Kidney glomerular epithelial cell (primary cell): Measurements from ENCODE around the gene PGM1.

Experiments used
- DNase-seq: peaks from one replicate; lab custom pipeline; 2025; lab: John Stamatoyannopoulos, UW

PGM1 gene

DNA sequence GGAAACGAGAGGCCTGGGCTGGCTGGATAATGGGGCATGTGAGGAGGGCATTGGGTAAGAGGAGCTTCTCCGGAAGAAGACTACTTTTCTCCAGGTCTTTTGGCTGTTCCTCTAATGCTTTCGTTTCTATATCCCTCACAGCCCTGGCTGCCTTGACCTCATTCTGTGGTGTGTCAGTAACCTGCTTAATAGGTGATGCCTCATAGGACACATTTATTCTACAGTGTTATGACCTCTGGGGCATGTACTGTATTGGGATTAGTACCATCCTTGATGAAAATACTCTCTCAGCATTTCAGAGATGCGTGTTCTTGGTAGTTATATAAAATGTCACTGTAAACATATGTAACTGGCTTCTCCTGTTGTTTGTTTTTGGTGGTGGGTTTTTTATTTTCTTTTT lies 40.1 kb downstream of the PGM1 start:
- DNase-seq, result no peak

GRCh38 chr1:63634471-63634870 lies 41.3 kb downstream of the PGM1 start:
- peak; percentile 72 for DNase-seq

DNA sequence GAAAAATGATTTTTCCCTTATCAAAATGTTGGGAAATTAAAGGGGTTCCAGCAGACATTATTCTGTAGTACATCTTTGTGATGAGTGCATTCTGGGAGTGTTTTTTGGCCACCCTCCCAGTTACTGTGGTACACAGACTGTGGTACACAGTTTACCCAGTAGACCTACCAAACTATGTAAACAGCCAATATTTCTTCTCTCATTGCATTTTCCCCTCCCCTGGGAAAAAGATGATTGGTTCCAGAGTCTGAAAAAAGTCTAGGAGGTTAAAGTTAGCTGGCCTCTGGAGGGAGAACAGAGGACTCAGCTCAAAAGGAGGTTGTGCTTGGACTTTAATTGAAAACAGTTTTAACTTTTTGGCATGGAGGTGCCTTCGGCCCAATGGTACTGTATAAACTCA lies 42.5 kb downstream of the PGM1 start:
- DNase-seq, result no peak

DNA sequence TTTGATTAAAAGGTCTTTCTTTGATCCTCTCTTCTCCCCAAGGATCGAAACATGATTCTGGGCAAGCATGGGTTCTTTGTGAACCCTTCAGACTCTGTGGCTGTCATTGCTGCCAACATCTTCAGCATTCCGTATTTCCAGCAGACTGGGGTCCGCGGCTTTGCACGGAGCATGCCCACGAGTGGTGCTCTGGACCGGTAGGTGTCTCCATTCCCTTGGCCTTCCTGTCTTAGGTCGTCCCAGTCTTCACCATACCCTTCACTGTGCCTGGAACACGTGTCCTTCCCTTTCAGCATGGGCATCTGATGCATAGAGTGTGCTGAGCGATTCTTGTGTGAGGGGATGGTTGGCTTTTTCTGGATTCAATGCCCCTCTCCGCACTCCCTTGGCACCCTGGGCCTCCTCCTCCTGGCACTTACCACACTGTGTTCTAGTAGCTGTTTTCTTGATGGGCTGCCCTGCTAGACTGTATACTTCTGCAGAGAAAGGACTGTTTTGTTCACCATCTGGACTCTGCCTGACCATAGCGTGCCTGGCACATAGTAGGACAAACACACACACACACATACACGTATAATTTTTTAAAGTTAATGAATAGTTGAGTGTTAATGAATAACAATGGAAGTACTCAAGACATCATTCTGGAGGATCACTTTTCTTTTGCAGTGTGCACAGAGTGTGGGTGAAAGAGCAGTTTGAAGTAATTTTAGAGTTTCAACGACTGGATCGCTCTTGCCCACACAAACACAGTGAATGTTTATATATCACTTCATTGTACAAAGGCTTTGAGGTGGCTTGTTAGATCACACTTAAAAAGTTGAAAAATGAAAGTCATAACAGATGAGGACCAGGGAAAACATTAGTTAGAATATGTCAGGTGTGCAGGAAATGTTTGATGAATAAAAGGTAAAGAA lies 43.2 kb downstream of the PGM1 start:
- DNase-seq, result no peak

DNA sequence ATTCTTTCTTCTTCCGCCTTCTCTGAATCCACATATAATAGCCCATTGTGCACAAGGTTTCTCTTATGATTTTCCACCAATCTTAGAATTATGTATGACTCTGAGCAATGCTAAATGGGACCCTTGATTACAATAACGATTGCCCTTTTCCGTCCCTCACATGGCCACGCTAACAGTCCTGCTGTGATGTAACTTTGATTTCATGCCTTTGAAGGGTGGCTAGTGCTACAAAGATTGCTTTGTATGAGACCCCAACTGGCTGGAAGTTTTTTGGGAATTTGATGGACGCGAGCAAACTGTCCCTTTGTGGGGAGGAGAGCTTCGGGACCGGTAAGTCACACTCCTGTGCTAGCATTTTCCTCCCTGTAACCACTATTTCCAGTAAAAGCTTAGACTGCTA lies 45.3 kb downstream of the PGM1 start:
- DNase-seq, result no peak

GRCh38 chr1:63638875-63639274 lies 45.7 kb downstream of the PGM1 start:
- no peak for DNase-seq

DNA sequence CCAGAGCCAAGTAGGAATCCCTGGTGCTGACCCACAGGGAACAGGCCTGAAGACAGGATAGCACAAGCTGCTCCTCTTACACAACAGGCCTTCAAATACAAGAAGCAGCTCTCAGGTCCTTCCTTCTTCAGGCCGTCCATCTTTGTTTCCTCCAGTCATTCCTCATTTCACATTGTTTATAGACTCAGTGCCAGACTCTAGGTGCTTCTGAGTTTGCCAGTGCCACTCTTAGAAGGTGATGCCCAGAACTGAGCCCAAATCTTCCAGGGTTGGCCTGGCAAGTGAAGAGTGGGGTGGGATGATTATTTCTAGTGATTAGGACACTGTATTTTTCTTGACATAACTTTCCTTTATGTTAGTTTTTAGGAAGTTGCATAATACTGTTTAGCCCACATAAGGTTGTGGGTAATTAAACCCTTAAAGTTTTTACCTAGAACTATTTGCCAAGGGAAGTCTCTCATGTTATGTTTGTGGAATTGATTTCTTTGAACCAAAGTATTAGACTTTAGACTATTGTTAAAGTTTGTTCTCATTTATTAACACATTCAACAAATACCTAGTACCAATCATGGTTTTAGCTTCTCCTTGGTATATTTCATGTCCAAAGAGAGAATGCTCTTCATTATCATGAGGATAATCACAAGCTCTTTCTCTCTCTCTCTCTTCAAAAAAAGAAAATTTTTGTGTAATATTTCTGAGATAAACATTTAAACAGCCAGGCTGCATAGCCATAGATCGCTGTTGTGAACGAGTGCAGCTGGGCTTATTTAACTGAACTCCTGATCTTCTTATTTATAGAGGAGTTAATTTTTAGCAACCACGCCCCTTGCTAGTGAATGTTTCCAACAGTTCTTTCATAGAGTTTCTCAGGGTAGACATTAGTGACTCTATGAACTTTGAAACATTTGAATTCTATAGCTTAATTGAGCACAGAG lies 47.7 kb downstream of the PGM1 start:
- no peak for DNase-seq

DNA sequence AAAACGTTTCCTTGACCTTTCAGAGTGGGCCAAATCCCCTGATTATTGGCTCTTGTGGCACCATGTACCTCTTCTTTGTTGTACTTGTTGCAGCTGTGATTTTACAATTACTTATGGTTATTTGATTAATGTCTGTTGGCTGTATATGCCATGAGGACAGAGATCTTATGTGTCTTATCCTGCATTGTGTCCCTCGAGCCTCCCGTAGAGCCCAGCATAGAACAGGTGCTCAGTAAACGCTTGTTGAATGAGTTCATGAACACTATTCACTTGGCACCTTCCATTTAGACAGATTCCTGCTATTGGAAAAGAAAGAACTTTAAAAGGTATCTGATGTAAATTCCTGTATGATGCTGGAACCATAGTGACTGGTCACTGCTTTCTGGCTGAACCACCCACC lies 48.4 kb downstream of the PGM1 start:
- DNase-seq, result no peak

DNA sequence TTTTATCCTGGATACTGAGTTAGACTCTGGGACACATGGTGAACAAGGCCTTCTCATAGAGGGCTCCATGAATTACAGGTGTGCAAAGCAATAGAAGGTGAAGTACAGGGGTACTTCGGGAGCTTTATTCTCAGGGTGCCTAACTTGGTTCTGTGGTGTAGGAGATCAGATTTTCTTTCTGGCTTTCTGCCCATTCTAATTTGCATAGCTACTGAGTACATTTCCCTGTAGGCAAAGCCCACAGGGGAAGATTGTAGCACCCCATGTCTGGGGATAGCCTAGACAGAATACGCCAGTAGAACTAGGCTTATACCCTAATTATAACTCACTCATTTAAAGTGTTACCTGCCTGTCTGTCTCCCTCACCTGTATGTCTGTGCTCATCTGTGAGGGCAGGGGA lies 49.7 kb downstream of the PGM1 start:
- no peak for DNase-seq

GRCh38 chr1:63643517-63643916 lies 50.3 kb downstream of the PGM1 start:
- DNase-seq, result no peak

DNA sequence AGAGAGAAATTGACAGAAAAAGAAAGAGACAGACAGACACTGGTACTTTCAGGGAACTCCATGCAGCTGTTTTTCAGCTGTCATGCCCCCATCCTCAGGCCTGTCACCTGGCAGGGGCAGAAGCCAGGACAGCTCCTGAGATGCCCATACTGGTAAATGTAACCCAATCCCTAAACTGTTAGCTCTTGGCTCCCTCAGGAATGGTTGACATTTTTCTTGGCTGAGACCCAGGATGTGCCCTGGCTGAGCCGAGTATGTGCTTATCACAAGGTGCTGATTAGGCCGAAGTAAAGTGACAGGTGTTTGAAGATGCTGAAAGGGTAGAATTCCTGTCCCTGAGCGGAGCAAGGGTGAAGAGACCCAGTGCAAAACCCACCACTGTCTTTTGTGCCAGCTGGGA lies 50.7 kb downstream of the PGM1 start:
- peak; percentile 5 for DNase-seq

GRCh38 chr1:63645317-63645716 lies 52.1 kb downstream of the PGM1 start:
- no peak for DNase-seq

DNA sequence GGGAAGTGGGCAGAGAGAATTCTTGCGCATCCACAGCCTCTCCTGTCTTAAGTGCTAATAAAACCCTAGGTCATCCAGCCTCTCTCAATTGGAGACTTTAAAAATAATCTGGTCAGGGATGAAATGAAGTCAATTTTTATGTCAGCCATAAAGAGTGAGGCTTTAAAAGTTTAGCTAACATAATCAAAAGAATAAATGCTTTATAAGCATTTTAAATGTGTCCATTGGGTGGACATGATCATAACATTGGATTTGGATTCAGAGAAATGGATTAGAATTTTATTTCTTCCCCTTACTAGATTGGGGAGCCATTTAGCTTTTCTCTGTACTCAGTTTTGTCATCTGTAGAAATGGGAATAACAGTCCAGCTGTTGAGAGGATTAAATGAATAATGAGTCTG lies 55.5 kb downstream of the PGM1 start:
- no peak for DNase-seq

- no peak for DNase-seq
Measured at GRCh38 chr1:63651161-63651701, 58.0 kb downstream of the PGM1 start.

- no peak for DNase-seq
Measured at GRCh38 chr1:63653976-63654375, 60.8 kb downstream of the PGM1 start.

DNA sequence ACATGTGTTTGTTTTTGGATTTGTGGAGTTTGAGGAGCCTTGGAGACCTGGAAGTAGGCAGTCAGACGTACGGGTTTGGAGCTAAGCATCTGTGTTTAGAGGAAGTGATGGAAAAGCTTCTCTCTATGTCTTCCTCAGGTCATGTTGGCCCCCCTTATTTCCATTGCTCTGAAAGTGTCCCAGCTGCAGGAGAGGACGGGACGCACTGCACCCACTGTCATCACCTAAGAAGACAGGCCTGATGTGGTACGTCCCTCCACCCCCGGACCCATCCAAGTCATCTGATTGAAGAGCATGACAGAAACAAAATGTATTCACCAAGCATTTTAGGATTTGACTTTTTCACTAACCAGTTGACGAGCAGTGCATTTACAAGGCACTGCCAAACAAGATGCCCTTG lies 66.2 kb downstream of the PGM1 start:
- DNase-seq, result no peak

DNA sequence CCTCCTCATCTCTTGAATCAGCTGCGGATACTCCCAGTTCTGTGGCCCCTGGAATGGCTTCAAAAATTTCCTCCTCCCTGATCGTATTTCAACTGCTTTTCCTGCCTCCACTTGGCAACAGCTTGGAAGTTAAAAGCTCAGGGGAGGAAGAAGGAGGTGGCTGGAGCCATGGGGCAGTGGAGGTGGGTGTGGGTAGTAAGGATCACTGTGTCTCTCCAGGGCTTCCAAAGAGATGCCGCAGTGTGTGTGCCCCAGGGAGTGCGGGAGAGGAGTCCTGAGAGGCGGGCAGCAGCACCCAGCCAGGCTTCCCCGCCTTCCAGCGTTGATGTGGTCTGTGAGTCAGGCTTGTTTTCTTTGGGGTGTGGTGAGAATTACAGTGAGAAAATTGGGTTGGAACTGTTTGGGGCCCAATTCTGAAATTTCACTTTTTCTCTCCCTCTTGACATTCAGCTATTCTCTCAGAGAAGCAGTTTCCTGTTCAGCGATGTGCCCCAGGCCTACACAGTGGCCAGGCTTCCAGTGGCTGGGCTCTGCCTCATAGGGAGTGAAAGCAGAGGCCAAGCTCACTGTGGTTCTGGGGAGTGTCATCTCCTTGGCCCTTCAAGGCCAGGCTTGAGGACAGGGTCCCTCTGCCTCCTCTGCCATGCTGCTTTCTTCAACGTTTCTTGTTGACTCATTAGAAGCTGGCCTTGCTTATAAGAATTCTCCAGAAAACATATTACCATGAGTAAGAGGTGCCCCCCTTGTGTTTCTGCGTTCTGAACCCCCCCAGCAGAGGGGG lies 69.0 kb downstream of the PGM1 start:
- peak; percentile 91 for DNase-seq

DNA sequence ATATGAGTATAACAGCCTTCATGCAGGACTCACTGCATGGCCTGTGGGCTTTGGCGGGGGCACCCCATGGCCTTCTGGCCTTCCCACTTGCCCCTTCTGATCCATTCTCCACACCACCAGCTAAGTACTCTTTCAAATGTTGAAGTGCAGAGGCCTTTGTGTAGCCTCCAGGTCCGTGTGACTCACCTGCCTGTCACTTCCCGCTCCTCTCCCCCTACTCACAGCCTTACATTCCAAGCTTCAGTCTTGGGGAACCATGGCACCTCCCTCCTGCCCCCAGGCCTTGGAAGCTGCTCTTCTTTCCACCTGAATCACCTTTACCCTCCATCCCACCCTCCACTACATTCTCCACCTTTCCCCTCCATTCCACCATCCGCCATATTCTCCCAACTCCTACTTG lies 69.6 kb downstream of the PGM1 start:
- DNase-seq, result peak; percentile 91

- peak; percentile 80 for DNase-seq
Measured at GRCh38 chr1:63663301-63663700, 70.1 kb downstream of the PGM1 start.

DNA sequence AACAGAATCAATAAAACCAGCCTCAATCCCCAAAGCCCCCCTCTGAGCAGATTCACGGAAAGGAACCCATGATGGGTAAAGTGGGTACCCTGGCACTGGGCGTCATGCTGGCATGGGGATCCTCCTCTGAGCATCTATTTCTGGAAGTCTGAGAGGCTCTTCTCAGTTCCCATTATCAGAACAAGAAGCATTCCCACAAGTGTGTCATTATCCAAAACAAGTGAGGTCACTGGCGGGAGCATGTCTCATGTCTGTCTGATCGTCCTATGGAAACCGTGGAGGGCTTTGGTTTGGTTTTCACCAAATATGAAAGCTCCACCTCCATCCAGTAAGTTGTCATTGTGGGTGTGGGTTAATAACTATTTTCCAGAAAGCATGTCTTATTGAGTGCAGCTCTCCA lies 70.7 kb downstream of the PGM1 start:
- DNase-seq, result no peak

DNA sequence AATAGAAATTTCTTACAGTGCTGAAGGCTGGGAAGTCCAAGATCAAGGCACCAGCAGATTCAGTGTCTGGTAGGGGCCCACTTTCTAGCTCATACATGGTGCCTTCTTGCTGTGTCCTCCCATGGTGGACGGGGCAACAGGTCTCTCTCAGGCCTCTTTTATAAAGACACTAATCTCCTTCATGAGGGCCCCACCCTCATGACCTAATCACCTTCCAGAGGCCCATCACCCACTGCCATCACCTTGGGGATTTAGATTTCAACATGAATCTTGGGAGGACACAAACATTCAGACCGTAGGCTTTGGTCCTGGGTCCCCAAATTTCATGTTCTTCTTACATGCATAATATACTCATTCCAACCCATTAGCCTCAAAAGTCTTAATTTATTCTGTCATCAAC lies 71.5 kb downstream of the PGM1 start:
- DNase-seq, result no peak

GRCh38 chr1:63665410-63665809 lies 72.2 kb downstream of the PGM1 start:
- DNase-seq, result no peak
